K562 (cell line): Measurements from ENCODE around the gene PPARG. TPM values are rescaled to one million over a fixed set of nuclear protein-coding genes. Genes with fewer than 3 reads are reported as not detected.

Source experiments
- ATAC-seq: fragments of 200-7000 bp; cut with Tn5 transposase; 3 replicates; pipeline ENCODE4 v1.9.1; 2020; ENCODE audit warnings: moderate library complexity
- BruUV-seq: library from RNA; stranded (reverse); fragments of 400-500 nt; replicated peaks from 2 replicates; lab custom pipeline; 2021; lab: Mats Ljungman, UMichigan
- CTCF ChIA-PET: fragments of 300-600 bp; formaldehyde crosslinking; extraction: SDS; loops from one replicate; lab custom pipeline; 2021; ENCODE audit warnings: low intra/inter-chr PET ratio; lab: Yijun Ruan, JAX
- POLR2A ChIA-PET: fragments of 300-600, 350-650 bp; sonication (Branson Sonifier 250); formaldehyde crosslinking; extraction: SDS; loops from one replicate; lab custom pipeline; 2021; ENCODE audit warnings: antibody characterized with exemption, inconsistent platforms; lab: Yijun Ruan, JAX
- DNase-seq, 4 experiments: peaks; one replicate each; pipeline versions ENCODE4 v3.0.0 to v3.0.0-alpha.2; 2011 to 2018; ENCODE audit warnings: low spot score in 3 of 4, mixed read lengths in 3 of 4; ENCODE audit errors: extremely low read depth in 1 of 4
- FAIRE-seq: peaks from 2 replicates; lab custom pipeline; 2011; peaks lifted over from hg19 to GRCh38; lab: Jason Lieb, UNC
- H2AFZ ChIP-seq: 2 replicates; pipeline ENCODE4 v1.6.0; 2011; ENCODE audit warnings: low read depth, low read length, control low read depth, inconsistent platforms
- H3K27ac ChIP-seq: fragments of 200-600 bp; 3 replicates; pipeline ENCODE4 v1.8.0; 2011; ENCODE audit warnings: low read depth, mild to moderate bottlenecking, control low read depth, inconsistent platforms, low read length, moderate library complexity, mixed read lengths; ENCODE audit errors: extremely low read depth
- H3K27me3 ChIP-seq, 2 experiments: fragments of 300-600 bp in 1 of 2; 2 replicates in 1 of 2; 3 replicates in 1 of 2; pipeline versions ENCODE4 v1.6.0 to v1.8.0; 2011; ENCODE audit warnings: inconsistent platforms in 2 of 2, low read length in 2 of 2, mild to moderate bottlenecking in 1 of 2, mixed read lengths in 1 of 2, moderate library complexity in 1 of 2; ENCODE audit not compliant: control insufficient read depth in 2 of 2, insufficient read depth in 2 of 2
- H3K36me3 ChIP-seq: fragments of 300-600 bp; 3 replicates; pipeline ENCODE4 v1.8.0; 2011; ENCODE audit warnings: mild to moderate bottlenecking, low read length, inconsistent platforms; ENCODE audit not compliant: control insufficient read depth, insufficient read depth
- H3K4me1 ChIP-seq, 2 experiments: fragments of 200-600 bp in 1 of 2; replicated peaks in 1 of 2; 2 replicates in 1 of 2; 3 replicates in 1 of 2; pipeline versions ENCODE4 v1.5.1 to v1.8.0; 2011; ENCODE audit warnings: inconsistent platforms in 2 of 2, low read length in 2 of 2, mild to moderate bottlenecking in 1 of 2, mixed read lengths in 1 of 2, moderate library complexity in 1 of 2; ENCODE audit not compliant: control insufficient read depth in 2 of 2, insufficient read depth in 2 of 2
- H3K4me2 ChIP-seq: 2 replicates; pipeline ENCODE4 v1.6.1; 2011; ENCODE audit warnings: low read length, control low read depth, inconsistent platforms, mixed read lengths; ENCODE audit not compliant: insufficient read depth
- H3K4me3 ChIP-seq: fragments of 200-600 bp; sonication (generic), shearing (Covaris generic); 2 replicates; pipeline ENCODE4 v1.5.1; 2016; ENCODE audit warnings: control low read depth, inconsistent platforms
- H3K79me2 ChIP-seq: fragments of 200-600 bp; 3 replicates; pipeline ENCODE4 v1.8.0; 2011; ENCODE audit warnings: low read length, inconsistent platforms; ENCODE audit not compliant: control insufficient read depth, insufficient read depth
- H3K9ac ChIP-seq, 2 experiments: 2 replicates each; pipeline versions ENCODE4 v1.6.0 to v1.6.1; 2011; ENCODE audit warnings: low read depth in 2 of 2, low read length in 2 of 2, control low read depth in 1 of 2, inconsistent platforms in 1 of 2, mild to moderate bottlenecking in 1 of 2, mixed read lengths in 1 of 2; ENCODE audit not compliant: insufficient read depth in 1 of 2
- H3K9me1 ChIP-seq: one replicate; pipeline ENCODE4 v1.6.0; 2011; ENCODE audit warnings: inconsistent platforms, mild to moderate bottlenecking, low read length, moderate library complexity; ENCODE audit not compliant: control insufficient read depth, insufficient read depth
- H3K9me3 ChIP-seq: replicated peaks from 2 replicates; pipeline ENCODE4 v1.5.1; 2011; ENCODE audit warnings: low read depth, low read length, inconsistent platforms; ENCODE audit not compliant: control insufficient read depth, insufficient read depth
- H4K20me1 ChIP-seq: replicated peaks from 2 replicates; pipeline ENCODE4 v1.6.1; 2011; ENCODE audit warnings: low read length, inconsistent platforms, mixed read lengths; ENCODE audit not compliant: control insufficient read depth, insufficient read depth
- BDP1 ChIP-seq: IDR thresholded peaks from 3 replicates; pipeline ENCODE4 v1.6.1; 2011; ENCODE audit not compliant: insufficient read length, insufficient read depth
- CCAR2 ChIP-seq: fragments of 200-400 bp; formaldehyde crosslinking; IDR thresholded peaks from 2 replicates; pipeline ENCODE4 v1.6.1; 2017; ENCODE audit warnings: mild to moderate bottlenecking, low read depth, low read length
- CHD2 ChIP-seq: IDR thresholded peaks from 2 replicates; pipeline ENCODE4 v1.6.1; 2011; ENCODE audit warnings: low read depth, low read length
- FIP1L1 ChIP-seq: fragments of 200-400 bp; formaldehyde crosslinking; IDR thresholded peaks from 2 replicates; pipeline ENCODE4 v1.6.1; 2018; ENCODE audit warnings: mild to moderate bottlenecking, low read depth, low read length; ENCODE audit not compliant: poor library complexity, severe bottlenecking
- MEF2D ChIP-seq: conservative IDR thresholded peaks from 2 replicates; pipeline ENCODE4 v1.6.1; 2016; ENCODE audit warnings: low read depth, missing genetic modification characterization, missing compliant biosample characterization
- NR2C2 ChIP-seq, 2 experiments: fragments of 200-800 bp in 1 of 2; sonication (Bioruptor generic) in 1 of 2; sonication (generic) in 1 of 2; formaldehyde crosslinking in 1 of 2; IDR thresholded peaks; 2 replicates each; pipeline versions ENCODE4 v1.6.1 to v1.8.0; 2016 to 2022; ENCODE audit warnings: mild to moderate bottlenecking in 1 of 2, missing compliant biosample characterization in 1 of 2, missing genetic modification characterization in 1 of 2, missing genetic modification reagents in 1 of 2
- PCBP2 ChIP-seq: fragments of 200-400 bp; formaldehyde crosslinking; IDR thresholded peaks from 2 replicates; pipeline ENCODE4 v1.6.1; 2018; ENCODE audit warnings: low read length, low read depth, mild to moderate bottlenecking, moderate library complexity; ENCODE audit not compliant: poor library complexity, severe bottlenecking
- PHB ChIP-seq: fragments of 250-450 bp; sonication (Bioruptor Pico); IDR thresholded peaks from 2 replicates; pipeline ENCODE4 v1.5.0; 2021
- POLR2A ChIP-seq: fragments of 450-650 bp; conservative IDR thresholded peaks from 2 replicates; pipeline ENCODE4 v1.6.1; 2016
- SIN3B ChIP-seq: fragments of 450-650 bp; IDR thresholded peaks from 2 replicates; pipeline ENCODE4 v1.6.1; 2017; ENCODE audit warnings: low read depth, mild to moderate bottlenecking, moderate library complexity
- SIRT6 ChIP-seq: IDR thresholded peaks from one replicate; pipeline ENCODE4 v1.6.1; 2012; ENCODE audit warnings: low read depth, mild to moderate bottlenecking, control low read depth, inconsistent platforms, low read length, moderate library complexity
- SLC30A9 ChIP-seq: fragments of 250-450 bp; sonication (Bioruptor Pico); IDR thresholded peaks from 2 replicates; pipeline ENCODE4 v1.8.0; 2022; ENCODE audit warnings: mild to moderate bottlenecking, moderate library complexity
- ZBTB8A ChIP-seq: fragments of 450-650 bp; IDR thresholded peaks from 2 replicates; pipeline ENCODE4 v1.6.1; 2018; ENCODE audit warnings: mild to moderate bottlenecking, moderate library complexity; ENCODE audit not compliant: partially characterized antibody
- ZKSCAN8 ChIP-seq: fragments of 200-800 bp; sonication (Bioruptor generic); IDR thresholded peaks from 2 replicates; pipeline ENCODE4 v1.6.1; 2016; ENCODE audit warnings: missing genetic modification characterization, missing compliant biosample characterization
- ZNF239 ChIP-seq: fragments of 250-450 bp; sonication (Bioruptor Pico); IDR thresholded peaks from 2 replicates; pipeline ENCODE4 v1.4.0; 2020; ENCODE audit warnings: mild to moderate bottlenecking
- WGBS: fragments of 100-300 bp; shearing (Covaris generic); methylation state at CpG from one replicate; pipeline ENCODE4 v1.1.6; 2016; ENCODE audit warnings: low coverage, mixed read lengths; ENCODE audit not compliant: insufficient coverage; ENCODE audit errors: missing lambda C conversion rate; 5-methylcytosine and 5-hydroxymethylcytosine counted together
- in situ Hi-C: fragments of 300-500 bp; cut with MboI; formaldehyde crosslinking; loops from 4 replicates; pipeline ENCODE4 v1.15.0; 2018; ENCODE audit warnings: inconsistent platforms, mixed read lengths
- intact Hi-C: fragments of 100-400 bp; cut with micrococcal nuclease; formaldehyde crosslinking; loops from 2 replicates; pipeline ENCODE4 v1.14.2; 2022
- polyA plus RNA-seq, 8 experiments: library from polyadenylated mRNA; depleted of rRNA in 4 of 8; stranded (reverse) in 5 of 8; unstranded in 3 of 8; fragments of >200 nt; fragmentation: Nextera tagmentation in 2 of 8; fragmentation: Illumina TruSeq in 1 of 8; extraction: Ambion mirVana in 2 of 8; extraction: Trizol in 1 of 8; gene quantifications; 2 replicates each; pipeline versions ENCODE4 v1.2.1 to v1.2.3, GENCODE V29; 2011 to 2014; ENCODE audit warnings: inconsistent platforms in 1 of 8, missing spikeins in 1 of 8
- total RNA-seq, 7 experiments: library from RNA; depleted of rRNA in 6 of 7; stranded (reverse); fragments of >200 nt in 6 of 7; fragmentation: Illumina TruSeq in 2 of 7; extraction: Trizol in 2 of 7; gene quantifications; 2 replicates each; pipeline versions ENCODE4 v1.2.1 to v1.2.3, GENCODE V29; 2011 to 2021; ENCODE audit warnings: low replicate concordance in 1 of 7
- TF ChIP-seq, protein P1 (sequence below): fragments of 450-650 bp; formaldehyde crosslinking; IDR thresholded peaks from 2 replicates; pipeline ENCODE4 v1.4.0; 2020; ENCODE audit warnings: mild to moderate bottlenecking, moderate library complexity

PPARG gene
- total and polyA plus RNA-seq, 9 of the 15 experiments (the other 6 are each of a cell fraction or from before 2014, with no cell fraction given): not detected

DNA sequence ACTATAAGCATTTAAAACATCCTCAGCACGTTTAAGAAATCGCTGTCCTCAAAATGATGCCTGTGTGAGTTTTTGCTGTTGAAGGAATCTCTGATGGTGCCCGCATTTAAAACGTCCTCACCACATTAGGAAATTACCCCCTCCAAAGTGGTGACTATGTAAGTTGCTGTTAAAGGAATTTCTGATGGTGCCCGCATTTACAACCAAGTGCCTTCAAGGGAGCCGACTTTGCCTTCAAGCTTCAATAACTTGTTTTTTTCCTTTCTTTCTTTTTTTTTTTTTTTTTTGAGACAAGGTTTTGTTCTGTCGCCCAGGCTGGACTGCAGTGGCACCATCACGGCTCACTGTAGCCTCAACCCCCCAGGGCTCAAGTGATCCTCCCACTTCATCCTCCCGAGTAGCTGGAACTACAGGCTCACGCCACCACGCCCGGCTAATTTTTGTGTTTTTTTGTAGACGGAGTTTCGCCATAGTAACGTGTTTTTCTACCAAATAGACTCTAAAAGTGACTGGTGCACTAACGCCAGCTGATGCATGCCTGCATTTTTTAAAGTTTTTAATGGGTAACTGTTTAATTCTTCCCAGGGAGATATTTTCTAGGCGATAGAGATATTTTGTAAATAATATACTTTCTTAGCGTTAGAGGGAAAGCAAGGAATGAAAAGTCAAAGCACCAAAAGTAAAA, 176.4 kb downstream of the PPARG start:
- Histone ChIP-seq H3K4me2 (no peak overlapping the region), H4K20me1 (no peaks in the 10 kb centered on the region), H3K27ac (no peak overlapping the region), H3K79me2 (no peaks in the 10 kb centered on the region), H3K36me3 (no peaks in the 10 kb centered on the region), H2AFZ (no peak overlapping the region), H3K9me3 (no peaks in the 10 kb centered on the region), H3K4me3 (no peak overlapping the region), H3K9me1 (no peaks in the 10 kb centered on the region), H3K27me3 (peaks cover 65 to 74% of the 10 kb centered on the region in 2 experiments), H3K9ac (no peak overlapping the region), H3K4me1 (0 out of 5 replicates have a peak, but pooled peaks cover 0 to 3% of the 10 kb centered on the region in 2 experiments)
- DNase-seq: no peak
- ChIA-PET CTCF (no interaction called here), POLR2A (interaction anchor here (0.6 to 1.7 kb wide), 3 partner anchors 15 to 1068 kb away, joined by 3 to 7 read pairs (median 3); no protein-coding TSS in a partner anchor)
- FAIRE-seq: no peak
- in situ Hi-C loops: no loop called here
- intact Hi-C loops: no loop called here
- TF ChIP-seq ZBTB8A (no peak), SIRT6 (no peak), SIN3B (no peak)
- ATAC-seq: no peak
- BruUV-seq: no TSS peak
- under 1% methylated on average over 17 of the region's 18 CpGs for WGBS

DNA sequence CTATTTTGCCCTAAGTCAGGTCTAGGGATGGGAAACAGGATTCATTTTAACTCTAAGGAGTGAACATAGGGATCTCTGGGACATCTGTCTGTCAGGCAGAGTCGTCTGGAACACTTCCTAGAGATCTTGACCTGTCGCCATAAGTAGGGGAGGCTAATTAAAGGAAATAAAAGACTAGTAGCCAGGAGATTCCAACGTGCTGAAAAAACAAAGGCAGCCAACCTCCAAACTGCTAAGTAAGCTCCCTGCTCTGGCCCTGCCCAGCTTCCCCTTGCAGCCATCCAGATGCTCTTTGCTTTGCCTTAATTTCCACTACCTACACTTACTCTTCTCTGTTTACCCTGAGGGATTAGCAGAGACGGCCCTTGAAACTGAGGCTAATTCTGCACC, 177.0 kb downstream of the PPARG start:
- Histone ChIP-seq H3K4me2 (no peak overlapping the region), H3K9ac (no peak overlapping the region), H3K9me3 (no peaks in the 10 kb centered on the region), H3K79me2 (no peaks in the 10 kb centered on the region), H3K27me3 (peaks cover 62 to 74% of the 10 kb centered on the region in 2 experiments), H3K27ac (no peak overlapping the region), H3K36me3 (no peaks in the 10 kb centered on the region), H3K4me3 (no peak overlapping the region), H3K4me1 (0 out of 5 replicates have a peak, but pooled peaks cover 0 to 3% of the 10 kb centered on the region in 2 experiments), H3K9me1 (no peaks in the 10 kb centered on the region), H2AFZ (no peak overlapping the region), H4K20me1 (no peaks in the 10 kb centered on the region)
- ChIA-PET CTCF (no interaction called here), POLR2A (interaction anchor here (0.6 to 1.7 kb wide), 3 partner anchors 14 to 1068 kb away, joined by 3 to 7 read pairs (median 3); no protein-coding TSS in a partner anchor)
- intact Hi-C loops (no loop called here), in situ Hi-C loops (no loop called here)
- WGBS: 3% methylated on average over 4 of the region's 4 CpGs
- ATAC-seq: no peak
- no TSS peak for BruUV-seq
- FAIRE-seq: no peak
- DNase-seq: no peak
- TF ChIP-seq MEF2D (tag): no peak
- TF ChIP-seq ZKSCAN8: no peak
- no peak for TF ChIP-seq BDP1
- TF ChIP-seq PCBP2: no peak
- TF ChIP-seq, protein P1, sequence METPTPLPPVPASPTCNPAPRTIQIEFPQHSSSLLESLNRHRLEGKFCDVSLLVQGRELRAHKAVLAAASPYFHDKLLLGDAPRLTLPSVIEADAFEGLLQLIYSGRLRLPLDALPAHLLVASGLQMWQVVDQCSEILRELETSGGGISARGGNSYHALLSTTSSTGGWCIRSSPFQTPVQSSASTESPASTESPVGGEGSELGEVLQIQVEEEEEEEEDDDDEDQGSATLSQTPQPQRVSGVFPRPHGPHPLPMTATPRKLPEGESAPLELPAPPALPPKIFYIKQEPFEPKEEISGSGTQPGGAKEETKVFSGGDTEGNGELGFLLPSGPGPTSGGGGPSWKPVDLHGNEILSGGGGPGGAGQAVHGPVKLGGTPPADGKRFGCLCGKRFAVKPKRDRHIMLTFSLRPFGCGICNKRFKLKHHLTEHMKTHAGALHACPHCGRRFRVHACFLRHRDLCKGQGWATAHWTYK: no peak
- TF ChIP-seq PHB (CRISPR knock-in tag): no peak
- TF ChIP-seq NR2C2 (CRISPR knock-in tag; IDR thresholded peaks at IDR 0.05): no peak
- no peak for TF ChIP-seq NR2C2 (tag; IDR thresholded peaks at IDR 0.05)
- TF ChIP-seq ZNF239 (CRISPR knock-in tag): no peak
- no peak for TF ChIP-seq CHD2
- TF ChIP-seq POLR2A: no peak
- no peak for TF ChIP-seq SLC30A9 (CRISPR knock-in tag)
- TF ChIP-seq CCAR2: no peak
- no peak for TF ChIP-seq FIP1L1
